Raji (cell line): Measurements from ENCODE around the gene ZNF638.

Experiments
- POLR2A ChIP-seq: IDR thresholded peaks from 2 replicates; pipeline ENCODE4 v1.6.1; 2011; ENCODE audit warnings: low read depth, low read length, control low read depth; ENCODE audit not compliant: insufficient read depth

ZNF638 gene

DNA sequence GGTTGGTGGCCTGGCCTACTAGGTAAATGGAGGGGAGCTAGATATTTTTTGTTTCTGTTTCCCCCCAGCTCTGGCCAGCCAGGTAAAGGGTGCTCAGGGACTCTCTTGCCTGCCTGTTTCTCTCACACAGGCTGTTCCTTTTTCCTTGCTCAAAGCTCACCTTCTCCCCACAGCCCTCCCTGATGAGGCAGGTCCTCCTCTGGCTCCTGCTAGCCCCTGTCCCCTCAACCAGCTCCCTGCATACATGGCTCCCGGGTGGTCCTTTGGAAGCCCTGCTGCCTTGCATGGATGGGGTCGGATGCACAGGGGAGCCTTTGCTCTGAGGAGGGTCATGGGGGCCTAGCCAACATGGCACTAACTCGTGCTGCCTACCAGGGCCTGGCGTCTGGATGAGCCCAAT, 149.5 kb downstream of the ZNF638 start:
- no peak for TF ChIP-seq POLR2A

DNA sequence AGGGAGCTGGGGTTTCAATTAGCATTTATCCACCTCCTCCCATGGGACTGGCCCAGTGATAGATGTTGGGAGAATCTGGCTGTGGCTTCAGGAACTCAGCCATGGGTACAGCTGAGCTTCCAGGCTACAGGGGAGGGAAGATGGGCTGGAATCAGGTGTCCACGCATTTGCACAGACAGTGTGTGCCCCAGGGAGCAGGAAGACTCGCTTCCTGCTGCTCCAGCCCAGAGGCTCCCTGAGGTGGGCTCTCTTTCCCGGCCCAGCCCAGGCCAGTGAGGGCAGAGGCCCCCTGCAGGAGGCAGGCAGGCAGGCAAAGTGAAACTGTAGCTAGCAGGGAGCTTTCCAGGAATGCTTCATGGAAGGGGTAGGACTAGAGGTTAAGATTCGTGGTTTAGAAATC, 150.5 kb downstream of the ZNF638 start:
- TF ChIP-seq POLR2A: no peak

DNA sequence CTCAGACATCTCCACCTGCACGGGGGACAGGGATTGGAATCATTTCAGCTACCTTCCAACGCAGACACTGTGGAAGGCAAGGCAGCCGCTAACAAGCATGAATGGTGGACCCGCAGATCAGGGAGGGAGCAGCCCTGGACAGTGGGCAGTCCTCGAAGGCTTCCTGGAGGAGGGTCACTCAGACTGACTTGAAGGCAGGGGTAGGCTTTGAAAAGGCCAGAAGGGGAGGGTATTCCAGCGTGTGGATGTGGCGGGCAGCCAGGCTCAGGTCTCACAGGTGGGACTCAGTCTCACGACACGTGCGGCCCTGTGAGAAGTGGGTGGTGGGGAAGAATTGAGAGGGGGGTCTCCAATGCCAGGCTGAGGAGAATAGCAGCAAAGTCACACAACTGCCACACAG, 151.7 kb downstream of the ZNF638 start:
- no peak for TF ChIP-seq POLR2A

DNA sequence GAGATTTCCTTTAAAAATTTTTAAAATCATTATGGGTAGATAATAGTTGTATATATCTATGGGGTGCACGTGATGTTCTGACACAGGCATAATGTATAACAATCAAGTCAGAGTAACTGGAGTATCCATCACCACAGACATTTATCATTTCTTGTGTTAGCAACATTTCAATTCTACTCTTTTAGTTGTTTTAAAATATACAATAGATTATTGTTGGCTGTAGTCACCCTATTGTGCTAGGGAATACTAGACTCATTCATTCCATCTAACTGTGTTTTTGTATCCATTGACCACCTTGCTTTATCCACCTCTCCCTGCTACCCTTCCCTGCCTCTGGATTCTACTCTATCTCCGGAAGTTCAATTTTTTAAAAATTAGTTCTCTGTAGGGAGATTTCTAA, 152.8 kb downstream of the ZNF638 start:
- no peak for TF ChIP-seq POLR2A
